RPMI7951 (cell line): ENCODE results near the gene TRIM44. TPM values are rescaled to one million over a fixed set of nuclear protein-coding genes. Genes with fewer than 3 reads are reported as not detected.
"Not testable (repeated sequence)": the region's sequence is repeated elsewhere in the genome, so short reads cannot be mapped to it uniquely, and the experiment has no call there.

Experiments
- DNase-seq: peaks from one replicate; pipeline ENCODE4 v3.0.0-alpha.2; 2012; ENCODE audit warnings: low read depth
- total RNA-seq: library from RNA; depleted of rRNA; stranded (reverse); fragments of >200 nt; shearing (Covaris generic); gene quantifications from 2 replicates; pipeline ENCODE4 v1.2.3, GENCODE V29; 2014

TRIM44 gene
- total RNA-seq, 1 experiment from 2014 or later: 27.6 TPM

DNA sequence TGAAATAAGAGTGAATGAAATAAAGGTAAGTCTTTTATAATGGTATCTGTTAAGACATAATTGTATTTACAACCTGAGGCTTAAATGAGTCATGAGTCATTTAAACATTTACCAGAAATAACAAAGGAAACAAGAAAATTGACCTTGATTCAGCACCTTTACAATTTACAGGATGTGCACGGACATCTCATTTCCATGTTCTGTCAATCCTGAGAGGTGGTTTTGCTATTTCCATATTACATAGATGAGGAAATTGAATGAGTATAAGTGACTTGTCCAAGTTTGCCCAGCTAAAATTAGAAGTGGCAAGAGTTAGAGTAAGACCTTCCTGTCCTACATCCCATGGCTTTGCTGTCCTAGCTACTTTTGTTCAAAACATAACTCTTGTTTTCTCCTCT is 89.1 kb downstream of the TRIM44 start:
- DNase-seq: no peak

DNA sequence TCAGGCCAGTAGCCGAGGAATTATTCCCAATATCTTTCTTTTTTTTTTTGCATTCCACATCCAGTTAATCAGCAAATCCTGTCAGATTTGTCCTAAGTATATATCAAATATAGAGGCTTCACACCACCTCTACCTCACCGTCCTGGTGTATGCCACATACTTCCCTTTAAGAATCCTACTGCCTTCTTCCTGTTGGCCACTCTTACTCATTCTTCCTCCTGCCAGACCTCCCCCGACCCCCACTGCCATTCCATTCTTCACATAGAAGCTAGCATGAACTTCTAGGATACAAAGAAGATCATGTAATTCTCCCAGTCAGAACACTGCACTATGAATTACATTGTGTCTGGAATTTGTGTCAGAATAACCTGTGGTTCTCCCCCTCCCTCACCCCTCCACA is 89.5 kb downstream of the TRIM44 start:
- DNase-seq: no peak

DNA sequence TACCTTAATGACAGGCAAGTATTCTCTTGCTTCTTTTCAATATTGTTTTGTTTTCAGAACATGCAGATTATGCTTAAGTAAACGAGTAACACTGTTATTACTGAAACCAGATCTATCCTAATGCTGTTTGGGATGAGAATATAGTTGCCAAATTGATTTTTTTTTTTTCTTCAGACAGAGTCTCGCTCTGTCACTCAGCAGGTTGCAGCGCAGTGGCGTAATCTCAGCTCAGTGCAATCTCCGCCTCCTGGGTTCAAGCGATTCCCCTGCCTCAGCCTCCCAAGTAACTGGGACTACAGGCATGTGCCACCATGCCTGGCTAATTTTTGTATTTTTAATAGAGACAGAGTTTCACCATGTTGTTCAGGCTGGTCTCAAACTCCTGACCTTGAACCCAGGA is 91.0 kb downstream of the TRIM44 start:
- not testable (repeated sequence) for DNase-seq

DNA sequence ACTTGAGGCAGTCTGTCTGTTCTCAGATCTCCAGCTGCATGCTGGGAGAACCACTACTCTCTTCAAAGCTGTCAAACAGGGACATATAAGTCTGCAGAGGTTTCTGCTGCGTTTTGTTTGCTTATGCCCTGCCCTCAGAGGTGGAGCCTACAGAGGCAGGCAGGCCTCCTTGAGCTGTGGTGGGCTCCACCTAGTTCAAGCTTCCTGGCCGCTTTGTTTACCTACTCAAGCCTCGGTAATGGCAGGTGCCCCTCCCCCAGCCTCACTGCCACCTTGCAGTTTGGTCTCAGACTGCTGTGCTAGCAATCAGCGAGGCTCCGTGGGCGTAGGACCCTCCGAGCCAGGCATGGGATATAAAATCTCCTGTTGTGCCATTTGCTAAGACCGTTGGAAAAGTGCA is 97.4 kb downstream of the TRIM44 start:
- not testable (repeated sequence) for DNase-seq

DNA sequence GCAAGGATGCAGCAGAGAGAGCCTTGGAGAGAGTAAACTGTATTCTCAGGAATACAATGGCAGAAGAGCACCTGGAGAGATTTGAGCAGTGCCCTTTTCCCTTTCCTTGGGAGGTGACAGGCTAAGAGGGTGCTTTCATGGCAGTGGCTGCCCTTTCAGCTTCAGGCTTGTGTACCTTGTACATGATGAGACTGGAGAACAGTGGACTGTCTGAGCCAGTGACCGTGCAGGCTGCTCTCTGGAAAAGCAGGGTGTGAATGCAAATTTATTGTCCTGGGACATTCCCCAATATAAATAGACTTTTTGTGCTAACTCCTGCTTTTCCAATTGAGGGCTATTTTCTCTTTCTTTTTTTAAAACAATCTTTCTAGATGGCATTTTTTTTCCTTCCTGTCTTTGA is 99.3 kb downstream of the TRIM44 start:
- DNase-seq: no peak

DNA sequence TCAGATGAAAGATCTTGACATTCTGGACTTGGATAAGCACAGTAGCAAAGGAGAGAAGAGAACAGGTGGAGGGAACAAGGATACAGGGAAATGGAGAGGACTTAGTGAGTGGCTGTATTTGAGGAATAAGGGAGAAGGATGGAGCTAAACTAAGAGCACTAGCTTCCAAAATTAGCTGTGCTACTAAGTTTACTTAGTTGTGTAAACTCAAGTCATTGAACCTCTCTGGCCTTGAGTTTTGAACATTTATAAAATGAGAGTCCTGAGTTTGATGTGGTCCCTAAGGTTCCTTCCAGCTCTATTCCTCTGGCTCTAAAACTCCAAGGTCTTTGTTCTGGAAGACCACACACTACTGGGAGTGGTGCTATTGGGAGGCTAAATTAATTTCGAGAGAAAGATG is 100.7 kb downstream of the TRIM44 start:
- DNase-seq: no peak

DNA sequence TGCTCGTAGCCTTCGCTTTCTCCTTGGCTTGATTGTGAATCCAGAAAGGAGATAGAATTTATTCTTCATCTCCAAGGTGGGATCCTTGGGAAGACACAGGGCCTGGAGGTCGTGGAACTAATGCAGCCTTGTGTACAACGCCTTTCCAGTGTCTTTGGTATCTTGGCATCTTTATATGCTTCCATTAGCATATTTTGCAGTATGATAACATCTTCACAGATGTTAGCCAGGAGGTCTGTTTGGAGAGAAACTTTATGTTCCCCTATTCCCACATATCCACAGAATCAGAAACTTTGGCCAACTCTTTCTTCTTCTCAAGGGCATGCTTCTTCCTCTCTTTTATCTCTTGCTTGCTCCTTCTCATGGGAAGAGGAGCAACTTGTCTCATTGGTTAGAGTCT is 101.2 kb downstream of the TRIM44 start:
- DNase-seq: no peak

DNA sequence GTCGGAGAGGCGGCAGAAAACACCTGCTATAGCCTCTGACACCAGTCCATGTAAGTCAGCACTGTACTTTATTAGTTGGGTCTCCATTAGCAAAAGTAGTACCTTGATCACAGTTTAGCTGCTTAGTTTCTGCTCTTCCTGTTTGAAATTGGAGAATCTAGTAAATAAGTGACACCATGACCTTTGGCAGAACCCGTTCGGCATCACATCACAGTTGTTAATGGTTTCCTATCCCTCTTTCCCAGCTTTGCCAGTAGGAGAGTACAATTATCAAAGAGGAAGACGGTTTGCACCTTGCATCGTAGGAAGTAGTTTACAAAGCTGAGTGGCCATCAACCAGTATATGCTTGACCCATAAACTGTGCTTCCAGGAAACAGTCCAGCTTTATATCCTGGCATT is 101.8 kb downstream of the TRIM44 start:
- no peak for DNase-seq

DNA sequence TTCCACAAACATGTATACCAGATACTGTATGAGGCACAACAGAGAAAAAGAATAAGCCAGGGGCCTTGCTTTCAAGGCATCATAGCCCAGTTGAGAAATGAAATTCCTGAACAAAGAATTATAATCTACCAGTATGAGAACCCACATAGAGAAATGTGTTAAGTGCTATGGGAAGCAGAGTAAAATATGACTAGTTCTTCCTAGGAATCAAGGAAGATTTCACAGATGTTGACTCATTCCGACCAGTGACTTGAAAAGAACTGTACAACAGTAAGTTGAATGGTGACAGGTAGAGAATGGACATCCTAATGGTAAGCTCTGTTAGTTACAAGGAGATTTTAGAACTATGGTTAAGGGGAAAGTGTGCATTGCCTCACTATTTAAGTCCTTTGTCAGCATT is 102.6 kb downstream of the TRIM44 start:
- no peak for DNase-seq

DNA sequence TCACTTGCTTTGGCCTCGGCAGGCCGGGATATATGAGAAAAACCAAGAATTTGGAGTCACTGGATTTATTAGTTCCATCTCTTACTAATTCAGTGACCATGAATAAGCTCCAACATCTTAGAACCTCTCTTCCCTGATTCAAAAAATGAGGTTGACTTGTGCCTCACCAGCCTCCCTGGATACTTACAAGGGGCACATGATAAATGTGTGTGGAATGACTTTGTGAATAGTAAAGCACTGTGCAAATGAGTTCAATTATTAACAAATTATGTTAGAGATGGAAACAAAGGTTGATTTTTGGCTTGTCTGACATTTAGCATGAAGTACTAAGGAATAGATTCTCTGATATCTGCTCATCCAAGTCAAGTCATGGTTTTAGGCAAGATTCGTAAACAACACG is 104.1 kb downstream of the TRIM44 start:
- no peak for DNase-seq

DNA sequence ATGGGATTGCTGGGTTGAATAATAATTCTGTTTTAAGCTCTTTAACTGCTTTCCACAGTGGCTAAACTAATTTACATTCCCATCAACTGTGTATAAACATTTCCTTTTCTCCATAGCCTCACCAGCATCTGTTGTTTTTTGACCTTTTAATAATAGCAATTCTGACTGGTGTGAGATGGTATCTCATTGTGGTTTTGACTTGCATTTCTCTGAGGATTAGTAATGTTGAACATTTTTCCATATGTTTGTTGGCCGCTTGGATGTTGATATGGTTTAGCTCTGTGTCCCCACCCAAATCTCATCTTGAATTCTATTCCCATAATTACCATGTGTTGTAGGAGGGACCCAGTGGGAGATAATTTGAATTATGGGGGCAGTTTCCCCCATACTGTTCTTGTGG is 107.8 kb downstream of the TRIM44 start:
- peak; percentile 70 for DNase-seq

DNA sequence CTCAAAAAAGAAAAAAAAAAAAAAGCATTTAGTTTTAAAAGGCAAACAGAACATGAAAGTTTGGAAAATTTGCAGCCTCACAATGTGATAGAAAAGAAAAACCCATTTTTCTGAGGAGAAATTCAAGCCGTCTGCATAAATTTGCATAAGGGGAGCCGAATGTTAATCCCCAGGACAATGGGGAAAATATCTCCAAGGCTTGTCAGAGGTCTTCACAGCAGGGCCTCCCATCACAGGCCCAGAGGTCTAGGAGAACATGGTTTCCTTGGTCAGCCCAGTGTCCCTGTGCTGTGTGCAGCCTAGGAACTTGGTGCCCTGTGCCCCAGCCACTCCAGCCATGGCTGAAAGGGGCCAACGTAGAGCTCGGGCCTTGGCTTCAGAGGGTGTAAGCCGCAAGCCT is 109.1 kb downstream of the TRIM44 start:
- no peak for DNase-seq

DNA sequence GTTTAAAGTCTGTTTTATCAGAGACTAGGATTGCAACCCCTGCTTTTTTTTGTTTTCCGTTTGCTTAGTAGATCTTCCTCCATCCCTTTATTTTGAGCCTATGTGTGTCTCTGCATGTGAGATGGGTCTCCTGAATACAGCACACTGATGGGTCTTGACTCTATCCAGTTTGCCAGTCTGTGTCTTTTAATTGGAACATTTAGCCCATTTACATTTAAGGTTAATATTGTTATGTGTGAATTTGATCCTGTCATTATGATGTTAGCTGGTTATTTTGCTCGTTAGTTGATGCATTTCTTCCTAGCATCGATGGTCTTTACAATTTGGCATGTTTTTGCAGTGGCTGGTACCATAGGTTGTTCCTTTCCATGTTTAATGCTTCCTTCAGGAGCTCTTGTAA is 114.7 kb downstream of the TRIM44 start:
- not testable (repeated sequence) for DNase-seq

DNA sequence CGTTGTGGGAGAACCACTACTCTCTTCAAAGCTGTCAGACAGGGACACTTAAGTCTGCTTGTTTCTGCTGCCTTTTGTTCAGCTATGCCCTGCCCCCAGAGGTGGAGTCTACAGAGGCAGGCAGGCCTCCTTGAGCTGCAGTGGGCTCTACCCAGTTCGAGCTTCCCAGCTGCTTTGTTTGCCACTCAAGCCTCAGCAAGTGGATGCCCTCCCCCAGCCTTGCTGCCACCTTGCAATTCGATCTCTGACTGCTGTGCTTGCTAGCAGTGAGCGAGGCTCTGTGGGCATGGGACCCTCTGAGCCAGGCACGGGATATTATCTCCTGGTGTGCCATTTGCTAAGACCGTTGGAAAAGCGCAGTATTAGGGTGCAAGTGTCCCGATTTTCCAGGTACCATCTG is 116.4 kb downstream of the TRIM44 start:
- not testable (repeated sequence) for DNase-seq

DNA sequence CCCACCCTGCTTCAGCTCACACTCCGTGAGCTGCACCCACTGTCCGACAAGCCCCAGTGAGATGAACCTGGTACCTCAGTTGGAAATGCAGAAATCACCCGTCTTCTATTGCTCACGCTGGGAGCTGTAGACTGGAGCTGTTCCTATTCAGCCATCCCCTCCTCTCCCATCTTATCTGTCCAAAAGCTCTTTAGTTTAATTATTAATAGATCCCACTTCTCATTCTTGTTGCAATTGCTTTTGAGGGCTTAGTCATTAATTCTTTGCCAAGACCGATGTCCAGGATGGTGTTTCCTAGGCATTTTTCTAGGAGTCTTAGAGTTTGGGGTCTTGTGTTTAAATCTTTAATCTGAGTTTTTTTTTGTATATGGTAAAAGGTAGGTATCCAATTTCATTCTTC is 116.8 kb downstream of the TRIM44 start:
- DNase-seq: no peak

DNA sequence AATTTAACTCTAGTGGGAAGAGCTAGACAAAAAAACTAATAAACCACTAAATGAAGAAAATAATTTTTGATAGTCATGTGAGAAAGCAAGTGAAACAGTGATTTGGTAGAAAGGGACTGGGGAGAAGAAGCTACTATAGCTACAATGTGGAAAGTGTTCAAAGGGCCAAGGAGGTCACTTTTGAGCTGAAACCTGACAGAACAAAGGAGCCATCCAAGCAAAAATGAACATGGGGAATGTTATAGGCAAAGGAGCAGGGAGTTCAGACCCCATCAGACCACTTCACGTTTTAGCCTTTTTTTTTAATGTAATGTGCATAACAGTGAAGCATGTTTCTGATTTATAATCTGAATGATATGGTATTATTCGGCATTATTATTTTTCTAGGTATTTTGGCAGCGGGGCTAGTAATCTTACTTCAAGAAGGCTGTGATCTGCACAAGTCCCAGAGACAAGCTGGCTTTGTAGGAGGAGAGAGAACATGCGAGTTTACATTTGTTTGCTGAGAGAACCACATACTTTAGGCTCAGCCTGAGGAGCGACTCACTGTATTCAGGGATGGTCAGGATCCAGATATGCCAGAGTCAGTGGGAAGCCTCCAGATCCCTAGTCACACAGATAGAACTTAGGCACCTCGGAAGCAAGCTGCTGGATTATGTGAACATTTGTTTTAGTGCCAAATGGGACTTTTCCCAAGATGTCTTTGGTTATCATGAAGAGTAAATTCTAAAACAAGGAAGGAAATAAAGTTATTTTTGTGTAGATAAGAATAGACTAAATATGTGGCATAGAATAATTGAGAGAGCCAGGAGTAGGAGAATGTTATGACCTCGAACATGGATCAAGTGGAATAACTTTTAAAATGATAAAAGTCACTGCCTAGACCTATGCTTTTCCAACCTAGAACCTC is 118.6 kb downstream of the TRIM44 start:
- peak; percentile 42 for DNase-seq

DNA sequence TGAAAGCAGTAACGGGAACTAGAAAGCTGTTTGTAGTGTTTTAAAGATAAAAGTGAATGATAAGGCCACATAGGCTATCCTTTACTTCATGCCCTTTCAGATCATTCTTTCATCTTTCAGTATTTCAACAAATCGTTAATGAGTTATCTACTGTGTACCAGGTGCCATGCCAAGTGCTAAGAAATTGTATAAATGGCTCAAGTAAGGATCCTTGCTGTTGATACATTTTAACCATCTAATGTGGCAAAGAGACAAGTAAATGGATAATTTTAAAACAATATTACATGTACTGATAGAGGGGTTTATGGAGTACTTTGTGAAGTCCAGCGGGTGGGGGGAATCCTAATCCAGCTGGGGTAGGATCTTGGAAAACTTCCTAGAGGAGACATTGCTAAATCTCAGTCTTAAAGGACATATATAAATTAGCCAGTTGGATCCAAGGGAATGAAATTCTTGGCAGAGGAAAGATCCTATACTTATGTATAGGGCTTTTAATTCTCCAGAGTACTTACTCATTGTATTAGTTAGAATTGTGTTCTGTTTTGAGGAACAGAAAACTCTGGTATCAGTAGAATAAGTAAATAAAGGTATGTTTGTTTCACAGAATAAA is 119.4 kb downstream of the TRIM44 start:
- DNase-seq: no peak

DNA sequence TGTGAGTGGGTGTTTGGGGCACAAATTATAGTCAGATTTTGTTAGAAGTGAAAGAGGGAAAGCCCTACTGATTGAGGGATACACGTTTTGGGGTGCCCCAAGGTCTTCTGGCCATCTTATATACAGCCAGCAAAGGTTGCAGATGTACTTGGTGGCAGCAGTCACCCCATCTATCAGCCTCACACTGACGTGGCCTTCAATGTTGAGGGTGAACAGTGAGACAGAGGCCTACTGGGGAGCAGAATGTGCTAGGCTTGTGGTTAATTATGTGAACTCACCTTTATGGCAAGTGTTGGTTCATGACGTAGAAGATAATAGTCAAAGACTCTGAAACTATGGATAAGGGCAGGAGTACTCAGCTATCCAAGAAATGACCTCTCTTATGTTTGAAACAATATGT is 121.2 kb downstream of the TRIM44 start:
- DNase-seq: no peak

DNA sequence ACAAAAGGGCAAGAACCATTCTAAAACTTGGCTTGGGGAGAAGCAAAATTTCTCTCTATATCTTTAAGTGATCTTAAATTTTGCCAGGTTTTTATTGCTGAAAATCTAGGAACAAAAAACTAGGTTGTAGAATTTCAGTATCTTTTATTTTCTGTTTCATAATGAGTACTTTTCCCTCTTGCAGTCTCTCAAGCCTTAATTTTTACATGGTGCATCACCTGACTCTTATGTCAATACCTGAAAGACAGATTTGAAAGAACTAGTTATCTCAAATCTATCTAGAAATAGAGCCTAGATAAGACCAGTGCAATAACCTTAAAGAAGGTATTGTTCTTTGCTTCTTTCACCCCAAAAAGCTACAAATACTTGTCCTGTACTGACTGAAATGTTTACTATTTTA is 122.1 kb downstream of the TRIM44 start:
- no peak for DNase-seq

DNA sequence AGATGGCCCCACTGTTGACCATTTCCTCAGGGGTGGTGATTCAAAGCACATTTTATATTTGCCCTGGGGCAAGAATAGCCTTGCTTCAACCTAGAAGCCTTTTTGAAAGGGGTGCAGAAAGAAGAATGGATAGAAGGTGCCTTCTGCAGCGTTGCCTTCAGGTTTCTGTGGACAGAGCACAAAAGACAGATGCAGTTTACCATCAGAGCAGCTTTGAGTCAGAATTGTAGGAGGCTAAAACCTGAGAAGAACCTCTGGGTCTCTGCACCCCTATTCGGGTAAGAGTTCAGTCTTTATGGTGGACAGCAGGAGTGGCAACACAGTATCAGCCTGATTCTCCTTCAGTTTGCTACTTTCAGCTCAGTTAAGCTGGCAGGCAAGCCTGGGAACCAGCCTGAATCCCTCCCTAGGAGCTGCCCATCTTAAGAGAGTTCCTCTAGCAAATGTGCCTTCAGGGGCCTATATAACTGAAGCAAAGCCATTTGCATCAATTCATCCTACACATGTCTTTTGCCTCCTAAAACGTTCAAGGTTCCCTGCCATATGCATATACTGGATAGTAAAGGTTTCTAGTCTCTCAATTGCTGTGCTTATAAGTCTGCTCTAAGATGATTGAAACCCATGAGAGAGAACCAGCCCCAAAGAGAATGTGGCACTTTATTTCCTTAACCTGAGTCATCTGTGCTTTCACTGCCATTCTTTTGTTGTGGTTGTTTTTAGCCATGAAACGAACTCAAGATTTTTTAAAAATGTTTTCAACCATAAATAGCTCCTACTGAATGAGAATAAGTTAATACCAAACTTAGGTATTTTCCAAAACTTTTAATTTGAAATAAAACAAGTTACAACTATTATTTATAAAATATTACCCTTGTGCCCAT is 123.0 kb downstream of the TRIM44 start:
- DNase-seq: peak; percentile 50

DNA sequence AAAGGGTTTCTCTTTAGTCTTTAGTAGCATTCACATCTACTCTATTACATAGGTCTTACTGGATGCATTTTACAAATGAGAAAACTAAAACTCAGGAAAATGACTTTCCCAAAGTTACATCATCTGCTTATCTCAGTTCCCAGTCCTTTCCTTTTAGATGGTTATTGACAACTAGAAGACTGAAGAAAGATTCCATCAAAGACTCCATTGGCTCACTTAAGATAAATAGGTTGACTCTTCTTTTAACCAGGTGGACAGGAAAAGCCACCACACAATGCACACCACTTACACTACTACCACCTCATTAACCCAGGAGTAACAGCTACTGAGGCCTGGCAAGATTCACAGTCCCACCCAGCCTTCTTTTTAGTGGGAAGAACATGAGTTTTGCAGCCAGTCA is 123.6 kb downstream of the TRIM44 start:
- DNase-seq: no peak

DNA sequence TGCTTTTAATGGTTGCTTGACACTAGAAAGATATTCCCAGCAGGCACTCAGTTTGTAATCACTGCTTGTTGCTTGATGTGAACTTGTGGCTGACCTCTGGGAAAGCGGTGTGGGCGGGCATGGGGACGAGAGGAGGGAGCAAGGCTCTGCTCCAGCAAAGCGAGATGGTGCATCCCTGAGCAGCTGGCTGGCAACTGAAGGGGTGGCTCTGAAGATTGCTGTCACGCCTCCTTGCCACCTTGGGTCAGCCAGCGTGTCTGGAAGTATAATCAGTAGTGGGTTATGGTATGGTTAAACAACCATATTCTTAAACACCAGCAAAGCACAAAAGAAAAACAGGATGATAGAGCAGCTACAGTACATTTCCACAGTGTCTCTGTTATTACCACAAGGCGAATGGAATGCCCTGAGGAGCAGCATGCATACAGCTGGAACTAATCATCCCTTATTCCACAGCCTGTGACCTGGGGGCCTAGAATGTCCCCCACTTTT is 124.5 kb downstream of the TRIM44 start:
- peak; percentile 82 for DNase-seq
